ENCODE measurements around the gene PHLPP1.

PHLPP1 gene

DNA sequence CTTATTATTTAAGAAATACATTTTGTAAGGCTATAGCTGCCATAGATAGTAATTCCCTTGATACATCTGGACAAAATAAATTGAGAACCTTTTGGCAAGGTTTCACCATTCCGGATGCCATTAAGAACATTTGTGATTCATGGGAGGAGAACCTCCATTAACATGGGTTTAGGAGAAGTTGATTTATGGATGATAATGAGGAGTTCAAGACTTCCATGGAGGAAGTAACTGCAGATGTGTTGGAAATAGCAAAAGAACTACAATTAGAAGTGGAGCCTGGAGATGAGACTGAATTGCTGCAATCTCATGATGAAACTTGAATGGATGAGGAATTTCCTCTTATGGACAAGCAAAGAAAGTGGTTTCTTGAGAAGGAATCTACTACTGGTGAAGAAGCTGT lies 17.3 kb downstream of the PHLPP1 start:
- Histone ChIP-seq H3K27me3 (no peaks in the 10 kb centered on the region), H3K36me3 (no peaks in the 10 kb centered on the region), H3K4me3 (ENCODE audit: low read depth in 1 of 2, low read length in 1 of 2) (no peak overlapping the region), H3K4me1 (ENCODE audit: control insufficient read depth in 1 of 2, insufficient read depth in 1 of 2, low read depth in 1 of 2, low read length in 1 of 2) (peaks cover 23 to 38% of the 10 kb centered on the region in 2 experiments), H3K9me3 (no peaks in the 10 kb centered on the region), H3K27ac (peak overlapping the region; percentile 64)
- TF ChIP-seq, protein P1, sequence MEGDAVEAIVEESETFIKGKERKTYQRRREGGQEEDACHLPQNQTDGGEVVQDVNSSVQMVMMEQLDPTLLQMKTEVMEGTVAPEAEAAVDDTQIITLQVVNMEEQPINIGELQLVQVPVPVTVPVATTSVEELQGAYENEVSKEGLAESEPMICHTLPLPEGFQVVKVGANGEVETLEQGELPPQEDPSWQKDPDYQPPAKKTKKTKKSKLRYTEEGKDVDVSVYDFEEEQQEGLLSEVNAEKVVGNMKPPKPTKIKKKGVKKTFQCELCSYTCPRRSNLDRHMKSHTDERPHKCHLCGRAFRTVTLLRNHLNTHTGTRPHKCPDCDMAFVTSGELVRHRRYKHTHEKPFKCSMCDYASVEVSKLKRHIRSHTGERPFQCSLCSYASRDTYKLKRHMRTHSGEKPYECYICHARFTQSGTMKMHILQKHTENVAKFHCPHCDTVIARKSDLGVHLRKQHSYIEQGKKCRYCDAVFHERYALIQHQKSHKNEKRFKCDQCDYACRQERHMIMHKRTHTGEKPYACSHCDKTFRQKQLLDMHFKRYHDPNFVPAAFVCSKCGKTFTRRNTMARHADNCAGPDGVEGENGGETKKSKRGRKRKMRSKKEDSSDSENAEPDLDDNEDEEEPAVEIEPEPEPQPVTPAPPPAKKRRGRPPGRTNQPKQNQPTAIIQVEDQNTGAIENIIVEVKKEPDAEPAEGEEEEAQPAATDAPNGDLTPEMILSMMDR (IDR thresholded peaks at IDR 0.05): no peak

DNA sequence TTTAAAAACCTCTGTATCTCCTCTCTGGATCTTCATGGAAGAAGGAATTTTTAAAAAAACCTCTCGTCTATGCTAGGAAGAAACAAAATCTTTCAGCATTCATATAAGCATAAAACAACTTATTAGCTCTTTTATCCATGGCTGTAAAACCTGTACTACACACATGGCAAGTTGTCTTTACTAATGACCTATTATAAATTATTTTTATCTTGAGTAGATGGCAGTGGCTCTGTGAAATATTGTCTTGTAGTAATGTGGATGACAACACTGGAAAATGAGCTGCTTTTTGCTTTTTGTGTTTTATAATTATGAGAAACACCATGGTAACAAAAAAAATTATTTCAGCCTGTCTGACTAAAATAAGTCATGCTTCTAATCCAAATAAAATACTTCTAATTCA lies 18.9 kb downstream of the PHLPP1 start:
- no peaks in the 10 kb centered on the region for H3K27me3 ChIP-seq
- TF ChIP-seq, protein P1 (IDR thresholded peaks at IDR 0.05): no peak
- H3K4me1 ChIP-seq (ENCODE audit: control insufficient read depth in 1 of 2, insufficient read depth in 1 of 2, low read depth in 1 of 2, low read length in 1 of 2): peaks cover 23 to 38% of the 10 kb centered on the region in 2 experiments
- H3K36me3 ChIP-seq: no peaks in the 10 kb centered on the region
- no peak overlapping the region for H3K4me3 ChIP-seq (ENCODE audit: low read depth in 1 of 2, low read length in 1 of 2)
- no peaks in the 10 kb centered on the region for H3K9me3 ChIP-seq
- no peak overlapping the region for H3K27ac ChIP-seq

DNA sequence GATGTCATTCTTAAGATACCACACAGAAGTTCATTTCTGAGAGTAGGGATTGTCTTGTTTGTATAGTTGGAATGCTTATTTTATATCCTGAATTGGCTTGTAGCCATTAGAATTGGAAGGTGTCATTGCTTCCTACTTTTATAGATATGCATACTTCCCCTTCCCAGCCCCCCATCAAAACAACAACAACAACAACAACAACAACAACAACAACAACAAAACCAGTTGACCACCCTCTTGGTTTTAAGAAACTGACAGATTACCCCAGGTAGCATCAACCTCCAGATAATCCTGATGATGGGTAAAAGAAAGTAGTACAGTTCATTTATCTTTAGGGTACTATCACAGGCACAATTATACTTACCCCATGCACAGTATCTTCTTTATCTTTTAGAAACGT lies 20.0 kb downstream of the PHLPP1 start:
- Histone ChIP-seq H3K27ac (no peak overlapping the region), H3K4me1 (ENCODE audit: control insufficient read depth in 1 of 2, insufficient read depth in 1 of 2, low read depth in 1 of 2, low read length in 1 of 2) (peaks cover 15 to 29% of the 10 kb centered on the region in 2 experiments), H3K4me3 (ENCODE audit: low read depth in 1 of 2, low read length in 1 of 2) (no peak overlapping the region), H3K36me3 (no peaks in the 10 kb centered on the region), H3K27me3 (no peaks in the 10 kb centered on the region), H3K9me3 (no peaks in the 10 kb centered on the region)
- TF ChIP-seq, protein P1 (IDR thresholded peaks at IDR 0.05): no peak

DNA sequence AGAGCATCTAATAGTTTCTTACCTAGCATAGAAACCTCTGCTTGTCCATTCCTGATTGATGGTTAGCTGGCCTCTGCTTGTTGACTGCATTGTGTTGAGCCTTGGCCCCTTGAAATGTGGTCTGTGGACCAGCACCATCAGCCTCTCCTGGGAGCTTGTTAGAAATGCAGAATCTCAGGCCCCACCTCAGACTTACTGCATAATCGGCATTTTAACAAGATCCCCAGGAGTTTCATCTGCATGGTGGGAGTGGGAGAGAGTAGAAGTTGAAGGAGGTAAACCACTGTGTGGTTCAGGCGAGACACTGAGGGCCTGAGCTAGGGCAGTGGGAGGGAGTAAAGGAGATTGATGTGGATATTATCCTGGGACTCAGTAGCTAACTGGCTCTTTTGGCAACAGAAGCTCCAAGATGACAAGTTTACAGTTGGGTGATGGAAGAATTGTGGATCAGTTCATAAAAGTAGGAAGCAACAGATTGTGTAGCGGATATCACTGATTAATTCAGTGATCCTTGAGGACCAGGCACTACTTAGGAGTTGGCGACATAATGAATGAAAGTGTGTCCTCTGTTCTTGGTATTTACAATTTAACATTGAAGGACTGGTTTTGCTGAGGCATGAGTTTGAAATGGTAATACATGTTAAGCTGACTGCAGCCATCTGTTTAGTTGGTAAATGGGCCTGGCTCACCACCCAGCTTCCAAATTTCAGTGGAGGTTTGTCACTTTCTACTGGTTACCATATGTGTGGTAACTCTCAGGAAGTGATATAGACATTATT lies 20.9 kb downstream of the PHLPP1 start:
- no peak overlapping the region for H3K27ac ChIP-seq
- no peaks in the 10 kb centered on the region for H3K9me3 ChIP-seq
- H3K4me3 ChIP-seq (ENCODE audit: low read depth in 1 of 2, low read length in 1 of 2): no peak overlapping the region
- no peaks in the 10 kb centered on the region for H3K36me3 ChIP-seq
- H3K27me3 ChIP-seq: no peaks in the 10 kb centered on the region
- TF ChIP-seq, protein P1 (IDR thresholded peaks at IDR 0.05): no peak
- peaks cover 6 to 24% of the 10 kb centered on the region in 2 experiments for H3K4me1 ChIP-seq (ENCODE audit: control insufficient read depth in 1 of 2, insufficient read depth in 1 of 2, low read depth in 1 of 2, low read length in 1 of 2)

DNA sequence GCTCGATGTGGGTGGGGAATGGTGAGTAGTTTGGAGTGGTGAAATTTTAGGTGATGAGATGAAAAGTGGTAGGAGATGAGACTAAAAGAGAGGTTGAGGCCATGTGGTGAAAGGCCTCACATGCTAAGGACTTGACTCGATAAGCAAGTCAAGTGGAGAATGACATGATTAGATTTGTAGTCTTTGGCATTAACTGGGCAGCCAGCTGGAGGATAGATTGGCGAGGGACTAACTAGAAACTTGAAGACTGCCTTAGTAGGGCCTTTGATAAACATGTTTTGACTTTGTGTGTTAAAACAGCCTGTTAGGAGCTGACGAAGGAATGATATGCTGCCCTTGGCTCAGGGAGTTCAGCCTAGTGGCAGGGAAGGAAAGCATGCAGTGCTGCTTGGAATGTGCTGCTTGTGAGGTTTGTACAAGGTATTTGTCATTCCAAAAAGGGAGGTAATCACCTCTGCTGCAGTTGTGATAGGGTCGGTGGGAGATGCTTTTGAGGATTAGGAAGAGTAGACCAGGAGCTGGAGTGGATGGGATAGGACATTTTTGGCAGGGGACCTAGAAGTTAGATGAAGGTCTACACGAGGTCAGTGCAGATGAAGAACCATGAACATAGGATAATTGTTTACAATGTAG lies 22.0 kb downstream of the PHLPP1 start:
- Histone ChIP-seq H3K27ac (no peak overlapping the region), H3K27me3 (no peaks in the 10 kb centered on the region), H3K36me3 (no peaks in the 10 kb centered on the region), H3K9me3 (no peaks in the 10 kb centered on the region), H3K4me1 (ENCODE audit: control insufficient read depth in 1 of 2, insufficient read depth in 1 of 2, low read depth in 1 of 2, low read length in 1 of 2) (peaks cover 0 to 19% of the 10 kb centered on the region in 2 experiments), H3K4me3 (ENCODE audit: low read depth in 1 of 2, low read length in 1 of 2) (no peak overlapping the region)
- TF ChIP-seq, protein P1 (IDR thresholded peaks at IDR 0.05): no peak

All from neutrophil (primary cell).